HG02852 (cell line): ENCODE results near the gene HELZ2.
"Not testable (repeated sequence)": the region's sequence is repeated elsewhere in the genome, so short reads cannot be mapped to it uniquely, and the experiment has no call there.

ENCODE experiments used
- ATAC-seq: cut with Tn5 transposase; IDR thresholded peaks from one replicate; pipeline ENCODE4 v1.9.1; 2021; ENCODE audit warnings: mild to moderate bottlenecking, moderate library complexity; ENCODE audit not compliant: unreplicated experiment

HELZ2 gene, protein sequence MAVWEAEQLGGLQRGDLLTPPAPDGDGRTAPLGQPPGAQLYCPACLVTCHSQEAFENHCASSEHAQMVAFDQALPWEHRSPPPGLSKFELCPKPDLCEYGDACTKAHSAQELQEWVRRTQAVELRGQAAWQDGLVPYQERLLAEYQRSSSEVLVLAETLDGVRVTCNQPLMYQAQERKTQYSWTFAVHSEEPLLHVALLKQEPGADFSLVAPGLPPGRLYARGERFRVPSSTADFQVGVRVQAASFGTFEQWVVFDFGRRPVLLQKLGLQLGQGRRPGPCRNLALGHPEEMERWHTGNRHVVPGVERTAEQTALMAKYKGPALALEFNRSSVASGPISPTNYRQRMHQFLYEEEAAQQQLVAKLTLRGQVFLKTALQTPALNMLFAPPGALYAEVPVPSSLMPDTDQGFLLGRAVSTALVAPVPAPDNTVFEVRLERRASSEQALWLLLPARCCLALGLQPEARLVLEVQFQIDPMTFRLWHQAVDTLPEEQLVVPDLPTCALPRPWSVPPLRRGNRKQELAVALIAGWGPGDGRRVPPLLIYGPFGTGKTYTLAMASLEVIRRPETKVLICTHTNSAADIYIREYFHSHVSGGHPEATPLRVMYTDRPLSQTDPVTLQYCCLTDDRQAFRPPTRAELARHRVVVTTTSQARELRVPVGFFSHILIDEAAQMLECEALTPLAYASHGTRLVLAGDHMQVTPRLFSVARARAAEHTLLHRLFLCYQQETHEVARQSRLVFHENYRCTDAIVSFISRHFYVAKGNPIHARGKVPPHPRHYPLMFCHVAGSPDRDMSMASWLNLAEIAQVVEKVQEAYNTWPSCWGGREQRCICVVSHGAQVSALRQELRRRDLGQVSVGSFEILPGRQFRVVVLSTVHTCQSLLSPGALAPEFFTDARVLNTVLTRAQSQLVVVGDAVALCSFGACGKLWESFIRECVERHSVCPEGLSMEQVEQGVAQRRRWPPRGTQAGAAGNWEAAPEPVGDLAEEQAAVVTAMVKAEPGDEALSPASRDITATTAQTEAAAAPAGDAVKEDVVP (N-terminal part only)

GRCh38 chr20:63574156-63574828 is at the start of gene HELZ2:
Gene HELZ2 (minus strand): TSS chr20:63574239. CDS start chr20:63572385, 1,854 bp downstream.
- ATAC-seq, result no peak

DNA sequence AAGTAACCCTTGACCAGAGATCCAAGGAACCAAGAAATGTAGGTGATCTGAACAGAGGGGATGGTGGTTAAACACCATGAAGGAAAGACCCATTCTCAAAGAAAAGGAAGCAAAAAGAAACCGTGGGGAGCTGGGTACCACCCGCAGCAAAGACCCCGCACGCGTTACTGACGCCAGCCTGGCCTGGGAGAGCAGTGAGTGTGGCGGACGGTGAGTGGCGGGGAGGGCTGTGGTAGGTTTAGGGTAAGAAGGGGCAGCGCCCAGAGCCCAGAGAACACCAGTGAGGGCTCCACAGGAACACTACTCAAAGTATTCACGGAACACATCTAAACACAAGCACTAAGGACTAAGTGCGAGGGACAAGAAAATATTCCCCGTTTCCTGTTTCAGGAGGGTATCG is 48.7 kb upstream of the HELZ2 start:
- ATAC-seq, result no peak

DNA sequence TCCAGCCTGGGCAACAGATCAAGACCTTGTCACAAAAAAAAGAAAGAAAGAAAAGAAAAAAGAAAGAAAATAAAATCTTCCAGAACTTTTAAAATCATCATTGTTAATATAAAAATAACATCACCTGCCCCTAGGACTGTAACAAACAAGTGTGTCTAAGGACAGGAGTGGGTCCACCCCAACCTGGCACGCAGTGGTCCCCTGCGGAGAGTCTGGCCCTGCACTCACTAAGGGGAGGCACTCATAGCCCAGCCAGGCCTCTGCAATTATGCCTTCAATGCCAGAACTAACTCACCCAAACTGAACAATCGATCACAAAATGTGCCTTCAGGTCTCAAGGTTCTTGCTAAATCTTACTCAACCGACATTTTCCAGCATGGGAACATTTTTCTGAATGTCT is 48.1 kb upstream of the HELZ2 start:
- ATAC-seq, result no peak

DNA sequence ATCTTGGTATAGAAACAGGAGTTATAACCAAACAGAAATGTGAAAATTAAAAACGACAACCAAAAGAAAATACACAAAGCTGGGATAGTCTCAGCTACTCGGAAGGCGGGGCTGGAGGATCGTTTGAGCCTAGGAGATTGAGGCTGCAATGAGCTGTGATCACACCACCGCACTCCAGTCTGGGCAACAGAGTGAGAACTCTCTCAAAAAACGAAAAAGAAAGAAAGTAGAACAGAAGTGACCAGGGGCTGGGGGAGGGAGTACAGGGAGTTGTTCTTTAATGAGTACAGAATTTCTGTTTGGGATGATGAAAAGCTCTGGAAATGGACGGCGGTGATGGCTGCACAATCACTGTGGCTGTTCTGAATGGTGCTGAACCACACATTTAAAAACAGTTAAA is 47.0 kb upstream of the HELZ2 start:
- ATAC-seq, result no peak

GRCh38 chr20:63619505-63619904 is 45.5 kb upstream of the HELZ2 start:
- ATAC-seq, result no peak

- no peak for ATAC-seq
These were observed 45.0 kb upstream of the HELZ2 start for GRCh38 chr20:63619086-63619485.

- no peak for ATAC-seq
These were observed 44.4 kb upstream of the HELZ2 start for GRCh38 chr20:63618291-63618980.

GRCh38 chr20:63617876-63618265 is 43.8 kb upstream of the HELZ2 start:
- ATAC-seq, result no peak

DNA sequence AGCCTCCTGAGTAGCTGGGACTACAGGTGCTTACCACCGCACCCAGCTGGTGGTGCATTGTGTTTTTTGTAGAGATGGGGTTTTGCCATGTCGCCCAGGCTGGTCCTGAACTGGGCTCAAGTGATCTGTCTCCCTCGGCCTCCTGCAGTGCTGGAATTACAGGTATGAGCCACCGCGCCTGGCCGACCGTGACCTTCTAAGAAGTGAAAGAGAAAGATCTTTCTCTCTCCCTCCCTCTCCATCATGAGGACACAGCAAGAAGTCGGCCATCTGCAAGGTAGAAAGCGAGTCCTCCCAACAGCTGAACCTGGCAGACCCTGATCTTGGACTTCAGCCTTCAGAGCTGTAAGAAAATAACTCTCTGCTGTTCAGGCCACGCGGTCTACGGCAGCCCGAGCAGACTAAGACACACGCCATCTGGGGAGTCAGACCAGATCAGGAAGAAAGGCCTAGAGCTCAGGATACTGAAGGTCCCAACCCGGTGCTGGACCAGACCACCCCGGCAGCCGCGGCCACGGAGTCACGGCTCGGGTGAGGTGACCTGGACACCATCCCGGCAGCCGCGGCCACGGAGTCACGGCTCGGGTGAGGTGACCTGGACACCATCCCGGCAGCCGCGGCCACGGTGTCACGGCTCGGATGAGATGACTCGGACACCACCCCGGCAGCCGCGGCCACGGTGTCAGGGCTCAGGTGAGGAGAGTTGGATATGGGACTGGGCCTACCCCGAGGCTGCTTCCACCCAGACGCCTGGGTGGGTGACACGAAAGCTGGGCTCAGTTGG is 43.2 kb upstream of the HELZ2 start:
- no peak for ATAC-seq

- ATAC-seq, result not testable (repeated sequence)
These were observed 40.0 kb upstream of the HELZ2 start for GRCh38 chr20:63613863-63614594.

DNA sequence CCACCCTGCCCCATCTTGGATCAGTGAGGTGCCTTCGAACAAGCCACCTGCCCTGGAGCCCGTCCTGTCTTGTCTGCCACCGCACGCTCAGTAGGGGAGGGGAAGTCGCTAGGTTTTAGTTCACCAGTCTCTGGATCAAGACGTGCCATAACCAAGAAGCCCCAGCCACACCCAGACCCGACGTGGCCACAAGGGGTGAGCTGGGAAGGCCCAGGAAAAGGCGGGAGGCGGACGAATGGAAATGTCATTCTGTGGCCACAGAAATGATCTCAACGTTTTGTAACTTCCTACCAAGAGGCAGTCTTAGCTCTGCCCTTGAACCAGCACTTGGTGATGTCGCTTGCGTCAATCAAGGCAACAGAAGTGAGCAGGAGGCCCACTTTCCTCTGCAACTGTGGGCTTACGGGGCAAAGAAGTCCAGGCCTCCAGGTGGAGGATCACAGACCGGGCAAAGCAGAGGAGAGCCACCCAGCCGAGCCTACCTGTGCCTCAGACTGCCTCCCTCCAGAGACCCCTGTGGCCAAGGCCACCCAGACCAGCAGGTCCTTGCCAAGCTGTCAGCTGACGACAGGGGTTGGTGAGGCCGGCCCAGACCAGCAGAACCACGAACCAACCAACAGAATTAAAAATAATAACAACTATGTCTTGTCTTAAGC is 38.4 kb upstream of the HELZ2 start:
- no peak for ATAC-seq

DNA sequence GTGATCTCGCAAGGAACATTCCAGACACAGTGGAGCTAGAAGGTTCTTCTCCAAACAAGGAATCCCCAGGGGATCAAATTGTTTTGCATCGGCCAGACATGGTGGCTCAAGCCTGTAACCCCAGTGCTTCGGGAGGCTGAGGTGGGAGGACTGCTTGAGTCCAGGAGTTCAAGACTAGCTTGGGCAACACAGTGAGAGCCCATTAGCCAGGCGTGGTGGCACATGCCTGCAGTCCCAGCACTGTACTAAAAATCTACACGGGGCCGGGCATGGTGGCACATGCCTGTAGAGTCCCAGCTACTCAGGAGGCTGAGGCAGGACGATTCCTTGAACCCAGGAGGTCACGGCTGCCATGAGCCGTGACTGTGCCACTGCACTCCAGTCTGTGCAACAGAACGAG is 37.6 kb upstream of the HELZ2 start:
- no peak for ATAC-seq

- no peak for ATAC-seq
These were observed 36.8 kb upstream of the HELZ2 start for GRCh38 chr20:63610581-63611435.

DNA sequence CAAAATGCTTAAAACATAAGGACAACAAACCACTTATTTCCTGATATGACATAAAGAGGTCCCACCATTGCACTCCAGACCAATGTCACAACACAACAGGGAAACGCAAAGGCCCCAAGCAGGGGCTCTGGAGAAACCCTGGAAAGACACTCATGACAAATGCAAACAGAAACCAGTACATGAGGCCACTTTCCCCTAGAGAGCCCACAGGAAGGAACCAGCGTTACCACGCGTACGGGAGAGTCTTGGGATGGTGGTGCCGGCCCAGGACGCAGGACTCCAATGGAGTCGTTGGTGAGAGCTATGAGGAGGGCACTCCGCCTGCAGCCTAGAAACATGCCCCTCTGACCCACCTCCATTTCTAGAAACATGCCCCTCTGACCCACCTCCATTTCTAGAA is 32.6 kb upstream of the HELZ2 start:
- no peak for ATAC-seq

DNA sequence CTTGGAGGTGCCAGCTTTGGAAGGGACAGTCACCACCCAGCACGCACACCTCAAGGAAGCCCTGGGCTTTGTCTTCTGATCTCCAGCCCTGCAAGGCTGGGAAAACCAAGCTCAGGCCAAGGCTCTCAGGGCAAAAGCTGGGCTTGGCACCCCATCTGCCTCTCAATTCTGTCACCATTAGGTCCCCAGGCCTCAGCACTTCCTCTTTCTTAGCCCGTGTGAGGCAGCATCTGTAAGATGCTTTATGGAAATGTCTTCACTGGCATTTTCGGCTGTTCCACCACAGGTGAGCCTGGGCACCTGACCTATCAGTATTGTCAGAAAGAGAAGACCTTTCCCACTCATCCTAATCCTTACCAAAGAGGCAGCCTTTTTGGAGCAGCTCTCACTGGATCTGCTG is 28.3 kb upstream of the HELZ2 start:
- ATAC-seq, result no peak

- not testable (repeated sequence) for ATAC-seq
These were observed 27.6 kb upstream of the HELZ2 start for GRCh38 chr20:63601679-63602078.

- ATAC-seq, result no peak
These were observed 25.5 kb upstream of the HELZ2 start for GRCh38 chr20:63599396-63600050.
